Measurements from ENCODE around the gene SLC5A10.

SLC5A10 gene

GRCh38 chr17:18980682-18981334, 28.8 kb downstream of the SLC5A10 start:
- Histone ChIP-seq H3K4me1 (ENCODE audit: control insufficient read depth in 2 of 2, insufficient read depth in 1 of 2, low read depth in 1 of 2, low read length in 2 of 2) (peaks cover 11 to 26% of the 10 kb centered on the region in 2 donors), H2BK15ac (ENCODE audit: low read length) (peak overlapping the region; percentile 11), H2BK120ac (ENCODE audit: low read depth, low read length) (peak overlapping the region; percentile 2), H3K23ac (ENCODE audit: low read depth, low read length, poor library complexity) (peak overlapping the region; percentile 47), H2AFZ (ENCODE audit: low read length) (peak overlapping the region; percentile 83), H3K9me3 (replicated peaks in 1 of 2; ENCODE audit: control insufficient read depth in 2 of 2, insufficient read depth in 1 of 2, low read depth in 1 of 2, low read length in 2 of 2) (no peaks in the 10 kb centered on the region), H3K4me3 (ENCODE audit: low read length in 2 of 2) (no peak overlapping the region), H4K91ac (ENCODE audit: low read depth, low read length, poor library complexity) (no peak overlapping the region), H3K9ac (ENCODE audit: low read depth, low read length, poor library complexity) (no peak overlapping the region), H2BK5ac (ENCODE audit: low read length) (peak overlapping the region; percentile 78), H2AK5ac (ENCODE audit: low read depth, low read length) (peak overlapping the region; percentile 100), H3K4ac (ENCODE audit: low read length) (no peak overlapping the region), H4K8ac (ENCODE audit: low read depth, low read length) (no peak overlapping the region), H3K36me3 (replicated peaks in 1 of 2; ENCODE audit: control insufficient read depth in 2 of 2, insufficient read depth in 2 of 2, low read length in 2 of 2) (peaks cover 0 to 28% of the 10 kb centered on the region in 2 donors), H3K27ac (replicated peaks; ENCODE audit: low read length) (no peak overlapping the region), H3K18ac (ENCODE audit: low read length) (peak overlapping the region; percentile 81), H3K14ac (ENCODE audit: low read length) (peak overlapping the region; percentile 63), H2BK12ac (ENCODE audit: low read length) (no peak overlapping the region), H3K4me2 (ENCODE audit: insufficient read depth, low read length, poor library complexity, severe bottlenecking) (no peak overlapping the region), H3K27me3 (ENCODE audit: control insufficient read depth in 3 of 3, insufficient read depth in 3 of 3, low read depth in 1 of 3, low read length in 3 of 3) (no peaks in the 10 kb centered on the region), H3K79me1 (ENCODE audit: low read depth, low read length) (peaks cover 2% of the 10 kb centered on the region)
- WGBS, 2 donors (ENCODE audit: extremely low coverage in 2 of 2, insufficient read length in 2 of 2, insufficient replicate concordance in 1 of 2), result no CpG with 5 or more reads among the region's 13 CpGs
- no peak for DNase-seq (ENCODE audit: low spot score)

- peak overlapping the region; percentile 2 for H3K4me2 ChIP-seq (ENCODE audit: insufficient read depth, low read length, poor library complexity, severe bottlenecking)
- peaks cover 11 to 26% of the 10 kb centered on the region in 2 donors for H3K4me1 ChIP-seq (ENCODE audit: control insufficient read depth in 2 of 2, insufficient read depth in 1 of 2, low read depth in 1 of 2, low read length in 2 of 2)
- peak overlapping the region; percentile 93 for H2BK5ac ChIP-seq (ENCODE audit: low read length)
- peak overlapping the region; percentile 77 for H3K9ac ChIP-seq (ENCODE audit: low read depth, low read length, poor library complexity)
- H3K23ac ChIP-seq (ENCODE audit: low read depth, low read length, poor library complexity), result peak overlapping the region; percentile 83
- peak overlapping the region; percentile 74 for H3K27ac ChIP-seq (replicated peaks; ENCODE audit: low read length)
- no peak for DNase-seq (ENCODE audit: low spot score)
- H2BK15ac ChIP-seq (ENCODE audit: low read length), result peak overlapping the region; percentile 3
- peak overlapping the region; percentile 63 for H3K14ac ChIP-seq (ENCODE audit: low read length)
- H2BK12ac ChIP-seq (ENCODE audit: low read length), result peak overlapping the region; percentile 82
- no peak overlapping the region for H4K91ac ChIP-seq (ENCODE audit: low read depth, low read length, poor library complexity)
- no peak overlapping the region for H4K8ac ChIP-seq (ENCODE audit: low read depth, low read length)
- peak overlapping the region; percentile 2 for H2BK120ac ChIP-seq (ENCODE audit: low read depth, low read length)
- peak overlapping the region; percentile 93 for H3K18ac ChIP-seq (ENCODE audit: low read length)
- peaks cover 2% of the 10 kb centered on the region for H3K79me1 ChIP-seq (ENCODE audit: low read depth, low read length)
- no peak overlapping the region for H3K4me3 ChIP-seq (ENCODE audit: low read length in 2 of 2)
- H3K27me3 ChIP-seq (ENCODE audit: control insufficient read depth in 3 of 3, insufficient read depth in 3 of 3, low read depth in 1 of 3, low read length in 3 of 3), result no peaks in the 10 kb centered on the region
- no CpG with 5 or more reads among the region's 6 CpGs for WGBS, 2 donors (ENCODE audit: extremely low coverage in 2 of 2, insufficient read length in 2 of 2, insufficient replicate concordance in 1 of 2)
- peak overlapping the region; percentile 100 for H2AK5ac ChIP-seq (ENCODE audit: low read depth, low read length)
- H3K9me3 ChIP-seq (replicated peaks in 1 of 2; ENCODE audit: control insufficient read depth in 2 of 2, insufficient read depth in 1 of 2, low read depth in 1 of 2, low read length in 2 of 2), result no peaks in the 10 kb centered on the region
- H3K4ac ChIP-seq (ENCODE audit: low read length), result peak overlapping the region; percentile 71
- H3K36me3 ChIP-seq (replicated peaks in 1 of 2; ENCODE audit: control insufficient read depth in 2 of 2, insufficient read depth in 2 of 2, low read length in 2 of 2), result peaks cover 0 to 30% of the 10 kb centered on the region in 2 donors
- H2AFZ ChIP-seq (ENCODE audit: low read length), result peak overlapping the region; percentile 83
These were observed 29.3 kb downstream of the SLC5A10 start for GRCh38 chr17:18981335-18981641.

GRCh38 chr17:18981642-18982424, 29.9 kb downstream of the SLC5A10 start:
- no CpG with 5 or more reads among the region's 30 CpGs for WGBS, 2 donors (ENCODE audit: extremely low coverage in 2 of 2, insufficient read length in 2 of 2, insufficient replicate concordance in 1 of 2)

More at GRCh38 chr17:18981642-18982424, 29.9 kb downstream of the SLC5A10 start:
- peak overlapping the region; percentile 63 for H3K14ac ChIP-seq (ENCODE audit: low read length)
- no peaks in the 10 kb centered on the region for H3K9me3 ChIP-seq (replicated peaks in 1 of 2; ENCODE audit: control insufficient read depth in 2 of 2, insufficient read depth in 1 of 2, low read depth in 1 of 2, low read length in 2 of 2)
- H3K4me1 ChIP-seq (ENCODE audit: control insufficient read depth in 2 of 2, insufficient read depth in 1 of 2, low read depth in 1 of 2, low read length in 2 of 2), result peaks cover 11 to 26% of the 10 kb centered on the region in 2 donors
- peak overlapping the region; percentile 82 for H2BK12ac ChIP-seq (ENCODE audit: low read length)
- H3K79me1 ChIP-seq (ENCODE audit: low read depth, low read length), result peaks cover 2% of the 10 kb centered on the region
- peak overlapping the region; percentile 74 for H3K27ac ChIP-seq (replicated peaks; ENCODE audit: low read length)
- peak overlapping the region; percentile 89 for H4K91ac ChIP-seq (ENCODE audit: low read depth, low read length, poor library complexity)
- no peak for DNase-seq (ENCODE audit: low spot score)
- H3K27me3 ChIP-seq (ENCODE audit: control insufficient read depth in 3 of 3, insufficient read depth in 3 of 3, low read depth in 1 of 3, low read length in 3 of 3), result no peaks in the 10 kb centered on the region
- peak overlapping the region; percentile 93 for H3K18ac ChIP-seq (ENCODE audit: low read length)
- H2AK5ac ChIP-seq (ENCODE audit: low read depth, low read length), result peak overlapping the region; percentile 100
- H3K4ac ChIP-seq (ENCODE audit: low read length), result peak overlapping the region; percentile 71
- H3K23ac ChIP-seq (ENCODE audit: low read depth, low read length, poor library complexity), result peak overlapping the region; percentile 83
- no peak overlapping the region for H2BK120ac ChIP-seq (ENCODE audit: low read depth, low read length)
- H2BK5ac ChIP-seq (ENCODE audit: low read length), result peak overlapping the region; percentile 93
- H2AFZ ChIP-seq (ENCODE audit: low read length), result peak overlapping the region; percentile 83
- H2BK15ac ChIP-seq (ENCODE audit: low read length), result peak overlapping the region; percentile 3
- H3K9ac ChIP-seq (ENCODE audit: low read depth, low read length, poor library complexity), result peak overlapping the region; percentile 77
- H3K4me3 ChIP-seq (ENCODE audit: low read length in 2 of 2), result no peak overlapping the region
- no peak overlapping the region for H4K8ac ChIP-seq (ENCODE audit: low read depth, low read length)
- peaks cover 0 to 28% of the 10 kb centered on the region in 2 donors for H3K36me3 ChIP-seq (replicated peaks in 1 of 2; ENCODE audit: control insufficient read depth in 2 of 2, insufficient read depth in 2 of 2, low read length in 2 of 2)
- peak overlapping the region; percentile 2 for H3K4me2 ChIP-seq (ENCODE audit: insufficient read depth, low read length, poor library complexity, severe bottlenecking)

Data from neuronal stem cell (in vitro differentiated cells).